ENCODE measurements around the gene EEF1G.

DNA sequence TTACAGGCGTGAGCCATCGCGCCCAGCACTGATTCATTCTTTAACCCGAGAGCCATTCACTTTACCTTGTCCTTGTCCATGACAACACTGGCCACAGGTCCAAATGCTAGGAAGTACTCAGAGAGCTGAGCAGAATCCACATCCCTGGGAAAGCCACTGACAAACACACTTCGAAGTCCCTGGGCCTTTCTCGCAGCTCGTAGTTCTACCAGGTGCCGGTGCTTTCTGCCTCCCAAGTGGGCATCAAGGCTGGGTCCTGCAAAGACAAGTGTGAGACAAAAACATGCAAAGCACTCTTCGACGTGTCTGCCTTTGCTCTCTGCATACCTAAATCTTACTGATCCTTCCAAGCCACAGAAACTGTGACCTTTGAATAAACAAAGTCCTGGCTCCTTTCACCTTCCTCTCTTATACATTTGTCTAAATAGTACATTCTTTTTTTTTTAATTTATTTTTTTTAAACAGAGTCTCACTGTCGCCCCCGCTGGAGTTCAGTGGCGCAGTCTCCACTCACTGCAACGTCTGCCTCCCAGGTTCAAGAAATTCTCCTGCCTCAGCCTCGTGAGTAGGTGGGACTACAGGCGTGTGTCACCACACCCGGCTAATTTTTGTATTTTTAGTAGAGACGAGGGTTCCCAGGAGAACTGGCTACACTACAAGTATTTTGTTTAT, 15.4 kb upstream of the EEF1G start:
- TF ChIP-seq, protein P1, sequence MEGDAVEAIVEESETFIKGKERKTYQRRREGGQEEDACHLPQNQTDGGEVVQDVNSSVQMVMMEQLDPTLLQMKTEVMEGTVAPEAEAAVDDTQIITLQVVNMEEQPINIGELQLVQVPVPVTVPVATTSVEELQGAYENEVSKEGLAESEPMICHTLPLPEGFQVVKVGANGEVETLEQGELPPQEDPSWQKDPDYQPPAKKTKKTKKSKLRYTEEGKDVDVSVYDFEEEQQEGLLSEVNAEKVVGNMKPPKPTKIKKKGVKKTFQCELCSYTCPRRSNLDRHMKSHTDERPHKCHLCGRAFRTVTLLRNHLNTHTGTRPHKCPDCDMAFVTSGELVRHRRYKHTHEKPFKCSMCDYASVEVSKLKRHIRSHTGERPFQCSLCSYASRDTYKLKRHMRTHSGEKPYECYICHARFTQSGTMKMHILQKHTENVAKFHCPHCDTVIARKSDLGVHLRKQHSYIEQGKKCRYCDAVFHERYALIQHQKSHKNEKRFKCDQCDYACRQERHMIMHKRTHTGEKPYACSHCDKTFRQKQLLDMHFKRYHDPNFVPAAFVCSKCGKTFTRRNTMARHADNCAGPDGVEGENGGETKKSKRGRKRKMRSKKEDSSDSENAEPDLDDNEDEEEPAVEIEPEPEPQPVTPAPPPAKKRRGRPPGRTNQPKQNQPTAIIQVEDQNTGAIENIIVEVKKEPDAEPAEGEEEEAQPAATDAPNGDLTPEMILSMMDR (IDR thresholded peaks at IDR 0.05; ENCODE audit: low read depth, low read length, poor library complexity, severe bottlenecking): peak; percentile 16
- no peak for TF ChIP-seq EZH2phosphoT487 (IDR thresholded peaks at IDR 0.05; ENCODE audit: borderline replicate concordance, low read length)
